Measurements from ENCODE around the gene NAPSA. TPM values are rescaled to one million over a fixed set of nuclear protein-coding genes. Genes with fewer than 3 reads are reported as not detected.

NAPSA gene
- total RNA-seq, 2 donors from 2014 or later = not detected

DNA sequence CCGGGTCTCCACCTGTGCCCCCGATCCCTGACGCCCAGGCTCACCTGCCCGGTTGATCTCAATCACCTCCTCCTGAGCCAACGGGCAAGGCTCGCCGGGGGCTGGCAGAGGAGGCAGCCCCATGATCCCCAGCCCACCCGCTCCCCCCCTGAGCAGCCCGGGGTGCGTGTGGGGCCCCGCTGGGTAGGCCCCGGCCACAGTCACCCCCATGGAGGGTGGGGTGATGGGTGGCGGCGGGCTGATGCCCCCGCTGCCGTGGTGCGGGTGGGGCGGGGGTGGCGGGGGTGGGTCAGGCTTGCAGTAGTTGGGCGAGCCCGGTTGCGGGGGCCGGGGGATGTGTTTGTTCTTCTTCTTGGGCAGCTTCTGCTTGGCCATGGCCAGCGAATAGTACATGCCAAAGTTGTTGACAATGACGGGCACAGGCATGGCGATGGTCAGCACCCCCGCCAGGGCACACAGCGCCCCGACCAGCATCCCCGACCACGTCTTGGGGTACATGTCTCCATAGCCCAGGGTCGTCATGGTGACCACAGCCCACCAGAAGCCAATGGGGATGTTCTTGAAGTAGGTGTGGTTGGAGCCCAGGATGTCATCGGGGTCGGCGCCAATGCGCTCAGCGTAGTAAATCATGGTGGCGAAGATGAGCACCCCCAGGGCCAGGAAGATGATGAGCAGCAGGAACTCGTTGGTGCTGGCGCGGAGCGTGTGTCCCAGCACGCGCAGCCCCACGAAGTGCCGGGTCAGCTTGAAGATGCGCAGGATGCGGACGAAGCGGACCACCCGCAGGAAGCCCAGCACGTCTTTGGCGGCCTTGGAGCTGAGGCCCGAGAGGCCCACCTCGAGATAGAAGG, 42.3 kb downstream of the NAPSA start:
- peaks cover 7 to 8% of the 10 kb centered on the region in 2 donors for H3K4me1 ChIP-seq (ENCODE audit: control insufficient read depth in 1 of 2, low read depth in 2 of 2)
- ATAC-seq (ENCODE audit: insufficient number of reproducible peaks, low FRiP score, low read depth) (no peak), DNase-seq (ENCODE audit: low spot score) (no peak)
- TF ChIP-seq, protein P1, sequence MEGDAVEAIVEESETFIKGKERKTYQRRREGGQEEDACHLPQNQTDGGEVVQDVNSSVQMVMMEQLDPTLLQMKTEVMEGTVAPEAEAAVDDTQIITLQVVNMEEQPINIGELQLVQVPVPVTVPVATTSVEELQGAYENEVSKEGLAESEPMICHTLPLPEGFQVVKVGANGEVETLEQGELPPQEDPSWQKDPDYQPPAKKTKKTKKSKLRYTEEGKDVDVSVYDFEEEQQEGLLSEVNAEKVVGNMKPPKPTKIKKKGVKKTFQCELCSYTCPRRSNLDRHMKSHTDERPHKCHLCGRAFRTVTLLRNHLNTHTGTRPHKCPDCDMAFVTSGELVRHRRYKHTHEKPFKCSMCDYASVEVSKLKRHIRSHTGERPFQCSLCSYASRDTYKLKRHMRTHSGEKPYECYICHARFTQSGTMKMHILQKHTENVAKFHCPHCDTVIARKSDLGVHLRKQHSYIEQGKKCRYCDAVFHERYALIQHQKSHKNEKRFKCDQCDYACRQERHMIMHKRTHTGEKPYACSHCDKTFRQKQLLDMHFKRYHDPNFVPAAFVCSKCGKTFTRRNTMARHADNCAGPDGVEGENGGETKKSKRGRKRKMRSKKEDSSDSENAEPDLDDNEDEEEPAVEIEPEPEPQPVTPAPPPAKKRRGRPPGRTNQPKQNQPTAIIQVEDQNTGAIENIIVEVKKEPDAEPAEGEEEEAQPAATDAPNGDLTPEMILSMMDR (IDR thresholded peaks at IDR 0.05) = no peak
- no peak overlapping the region for H3K4me3 ChIP-seq
- no peaks in the 10 kb centered on the region for H3K9me3 ChIP-seq
- H3K36me3 ChIP-seq = no peaks in the 10 kb centered on the region
- peaks cover 6% of the 10 kb centered on the region for H3K27me3 ChIP-seq (replicated peaks; ENCODE audit: insufficient read depth)
- H3K27ac ChIP-seq = no peak overlapping the region

DNA sequence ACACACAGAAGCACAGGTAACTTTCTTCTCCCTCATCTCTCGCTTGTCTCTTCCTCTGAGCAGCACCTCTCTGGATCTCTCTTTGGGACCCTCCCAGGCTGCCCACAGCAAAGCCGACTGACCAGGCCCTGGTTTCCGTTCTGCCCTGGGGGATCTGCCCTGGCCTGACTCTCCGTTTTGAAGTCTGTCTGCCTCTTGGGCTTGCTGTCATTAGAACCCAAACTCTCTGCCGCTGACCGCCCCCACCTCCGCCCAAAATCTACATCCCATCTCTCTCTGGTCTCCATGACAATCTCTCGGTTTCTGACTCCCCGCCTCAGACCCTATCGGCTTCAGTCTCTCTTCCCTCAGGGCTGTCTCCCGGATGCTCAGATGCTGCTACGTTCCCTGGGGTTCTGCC, 43.2 kb downstream of the NAPSA start:
- no peaks in the 10 kb centered on the region for H3K9me3 ChIP-seq
- ATAC-seq (ENCODE audit: insufficient number of reproducible peaks, low FRiP score, low read depth) (no peak), DNase-seq (ENCODE audit: low spot score) (no peak)
- TF ChIP-seq, protein P1 (IDR thresholded peaks at IDR 0.05) = no peak
- H3K36me3 ChIP-seq = no peaks in the 10 kb centered on the region
- H3K4me1 ChIP-seq (ENCODE audit: control insufficient read depth in 1 of 2, low read depth in 2 of 2) = peaks cover 7 to 8% of the 10 kb centered on the region in 2 donors
- no peaks in the 10 kb centered on the region for H3K27me3 ChIP-seq (replicated peaks; ENCODE audit: insufficient read depth)
- H3K4me3 ChIP-seq = no peak overlapping the region
- H3K27ac ChIP-seq = no peak overlapping the region

- Histone ChIP-seq H3K27ac (no peak overlapping the region), H3K27me3 (replicated peaks; ENCODE audit: insufficient read depth) (no peaks in the 10 kb centered on the region), H3K4me1 (ENCODE audit: control insufficient read depth in 1 of 2, low read depth in 2 of 2) (peaks cover 7 to 8% of the 10 kb centered on the region in 2 donors), H3K36me3 (no peaks in the 10 kb centered on the region), H3K9me3 (no peaks in the 10 kb centered on the region), H3K4me3 (no peak overlapping the region)
- ATAC-seq (ENCODE audit: insufficient number of reproducible peaks, low FRiP score, low read depth) (no peak), DNase-seq (ENCODE audit: low spot score) (no peak)
- TF ChIP-seq, protein P1 (IDR thresholded peaks at IDR 0.05) = no peak
Measured at GRCh38 chr19:50321831-50322230, 43.6 kb downstream of the NAPSA start.

- Histone ChIP-seq H3K27ac (no peak overlapping the region), H3K9me3 (no peaks in the 10 kb centered on the region), H3K27me3 (replicated peaks; ENCODE audit: insufficient read depth) (no peaks in the 10 kb centered on the region), H3K4me1 (ENCODE audit: control insufficient read depth in 1 of 2, low read depth in 2 of 2) (no peaks in the 10 kb centered on the region), H3K36me3 (no peaks in the 10 kb centered on the region), H3K4me3 (no peak overlapping the region)
- TF ChIP-seq, protein P1 (IDR thresholded peaks at IDR 0.05) = no peak
- ATAC-seq (ENCODE audit: insufficient number of reproducible peaks, low FRiP score, low read depth) = no peak
- DNase-seq (ENCODE audit: low spot score) = no peak
Measured at GRCh38 chr19:50320596-50320995, 44.8 kb downstream of the NAPSA start.

- no peak overlapping the region for H3K27ac ChIP-seq
- DNase-seq (ENCODE audit: low spot score) = no peak
- TF ChIP-seq, protein P1 (IDR thresholded peaks at IDR 0.05) = no peak
- no peaks in the 10 kb centered on the region for H3K4me1 ChIP-seq (ENCODE audit: control insufficient read depth in 1 of 2, low read depth in 2 of 2)
- H3K4me3 ChIP-seq = no peak overlapping the region
- no peaks in the 10 kb centered on the region for H3K27me3 ChIP-seq (replicated peaks; ENCODE audit: insufficient read depth)
- no peak for ATAC-seq (ENCODE audit: insufficient number of reproducible peaks, low FRiP score, low read depth)
- no peaks in the 10 kb centered on the region for H3K9me3 ChIP-seq
- no peaks in the 10 kb centered on the region for H3K36me3 ChIP-seq
Measured at GRCh38 chr19:50320051-50320450, 45.4 kb downstream of the NAPSA start.

All from thoracic aorta (tissue), 2 donors.